DOHH2 (cell line): ENCODE data around the gene SERHL2.

ENCODE experiments used
- CTCF ChIP-seq: fragments of 200-600 bp; sonication (generic); IDR thresholded peaks from one replicate; pipeline ENCODE4 v1.5.1; 2014; ENCODE audit warnings: antibody characterized with exemption, mild to moderate bottlenecking, low read depth, low read length; ENCODE audit not compliant: poor library complexity, severe bottlenecking
- EZH2phosphoT487 ChIP-seq: fragments of 200-600 bp; sonication (generic); IDR thresholded peaks from 2 replicates; pipeline ENCODE4 v1.6.1; 2017; ENCODE audit warnings: borderline replicate concordance, mild to moderate bottlenecking, antibody characterized with exemption, low read length, moderate library complexity, mixed read lengths

GRCh38 chr22:42521228-42521546 is 32.6 kb upstream of the SERHL2 start:
- TF ChIP-seq CTCF = no peak
- TF ChIP-seq EZH2phosphoT487 = no peak
